NCI-H2227 treated with DMSO at 0.1 percent for 48 hours (cell line): ENCODE measurements around the gene RMI2.

Experiments used
- DNase-seq: peaks from one replicate; lab custom pipeline; 2025; lab: John Stamatoyannopoulos, UW

Gene RMI2

GRCh38 chr16:11399261-11399831 lies 54.1 kb downstream of the RMI2 start:
- DNase-seq, result no peak

- no peak for DNase-seq
Observed at GRCh38 chr16:11400076-11400475, 54.8 kb downstream of the RMI2 start.
